HEK293 (cell line): ENCODE results near the gene IER2.

ENCODE experiments used
- CTCF ChIA-PET: fragments of 350-600 bp; formaldehyde crosslinking; extraction: SDS; loops from one replicate; lab custom pipeline; 2021; ENCODE audit warnings: antibody characterized with exemption; lab: Yijun Ruan, JAX
- POLR2A ChIA-PET: fragments of 300-600 bp; formaldehyde crosslinking; extraction: SDS; loops from one replicate; lab custom pipeline; 2020; ENCODE audit warnings: antibody characterized with exemption, inconsistent platforms; lab: Yijun Ruan, JAX
- H3K27ac ChIP-seq: fragments of 200-500 bp; sonication (Bioruptor generic); 2 replicates; pipeline ENCODE4 v1.5.1; 2014; ENCODE audit warnings: low read depth, low read length, control low read depth, inconsistent platforms; ENCODE audit errors: extremely low read depth
- H3K36me3 ChIP-seq, 2 experiments: fragments of 200-500 bp in 1 of 2; sonication (Bioruptor generic) in 1 of 2; 1 replicate in 1 of 2; 2 replicates in 1 of 2; pipeline ENCODE4 v1.5.1; 2014 to 2017; ENCODE audit warnings: inconsistent platforms in 2 of 2, low read length in 2 of 2; ENCODE audit not compliant: control insufficient read depth in 2 of 2, insufficient read depth in 1 of 2
- H3K4me1 ChIP-seq: fragments of 200-500 bp; sonication (Bioruptor generic); 2 replicates; pipeline ENCODE4 v1.5.1; 2014; ENCODE audit warnings: mild to moderate bottlenecking, low read length, inconsistent platforms; ENCODE audit not compliant: control insufficient read depth, insufficient read depth
- H3K4me3 ChIP-seq: 2 replicates; pipeline ENCODE4 v1.5.1; 2011; ENCODE audit warnings: low read depth, mild to moderate bottlenecking, control low read depth, low read length, moderate library complexity
- H3K9me3 ChIP-seq: fragments of 200-500 bp; sonication (Bioruptor generic); 2 replicates; pipeline ENCODE4 v1.5.1; 2014; ENCODE audit warnings: low read depth, low read length, inconsistent platforms; ENCODE audit not compliant: control insufficient read depth, insufficient read depth
- HOXC10 ChIP-seq: sonication (generic); formaldehyde crosslinking; IDR thresholded peaks from 2 replicates; pipeline ENCODE4 v1.8.1; 2023; ENCODE audit warnings: mild to moderate bottlenecking, missing genetic modification reagents
- RBAK ChIP-seq: fragments of 450-650 bp; formaldehyde crosslinking; IDR thresholded peaks from 2 replicates; pipeline ENCODE4 v1.5.1; 2016; ENCODE audit warnings: missing biosample characterization, missing genetic modification characterization
- WT1 ChIP-seq: fragments of 450-650 bp; formaldehyde crosslinking; IDR thresholded peaks from 2 replicates; pipeline ENCODE4 v1.5.1; 2016; ENCODE audit warnings: missing biosample characterization, missing genetic modification characterization
- ZBTB48 ChIP-seq: fragments of 450-650 bp; formaldehyde crosslinking; IDR thresholded peaks from 2 replicates; pipeline ENCODE4 v1.5.1; 2016; ENCODE audit warnings: missing biosample characterization, missing genetic modification characterization
- ZIC2 ChIP-seq: fragments of 450-650 bp; formaldehyde crosslinking; IDR thresholded peaks from 2 replicates; pipeline ENCODE4 v1.5.1; 2016; ENCODE audit warnings: missing biosample characterization, missing genetic modification characterization
- ZNF114 ChIP-seq: fragments of 450-650 bp; formaldehyde crosslinking; IDR thresholded peaks from 2 replicates; pipeline ENCODE4 v1.5.0; 2017; ENCODE audit warnings: missing biosample characterization, missing genetic modification characterization
- ZNF302 ChIP-seq: fragments of 450-650 bp; formaldehyde crosslinking; IDR thresholded peaks from 2 replicates; pipeline ENCODE4 v1.5.1; 2016; ENCODE audit warnings: missing biosample characterization, missing genetic modification characterization, low read depth
- ZNF354C ChIP-seq: fragments of 450-650 bp; formaldehyde crosslinking; IDR thresholded peaks from 2 replicates; pipeline ENCODE4 v1.5.1; 2016; ENCODE audit warnings: missing biosample characterization, missing genetic modification characterization, low read depth, borderline replicate concordance
- ZNF76 ChIP-seq: fragments of 450-650 bp; formaldehyde crosslinking; IDR thresholded peaks from 2 replicates; pipeline ENCODE4; 2016; ENCODE audit warnings: low read depth, missing biosample characterization, missing genetic modification characterization, borderline replicate concordance
- TF ChIP-seq, protein P1 (sequence below): fragments of 450-650 bp; formaldehyde crosslinking; IDR thresholded peaks from 2 replicates; pipeline ENCODE4 v1.5.1; 2016; ENCODE audit warnings: missing biosample characterization, missing genetic modification characterization
- TF ChIP-seq, protein P2 (sequence below): fragments of 450-650 bp; IDR thresholded peaks from 2 replicates; pipeline ENCODE4 v1.5.1; 2018; ENCODE audit warnings: missing biosample characterization, missing genetic modification characterization
- TF ChIP-seq, protein P3 (sequence below): fragments of 450-650 bp; formaldehyde crosslinking; IDR thresholded peaks from 2 replicates; pipeline ENCODE4 v1.5.1; 2017; ENCODE audit warnings: missing biosample characterization, missing genetic modification characterization
- TF ChIP-seq, protein P4 (sequence below): fragments of 450-650 bp; formaldehyde crosslinking; IDR thresholded peaks from 2 replicates; pipeline ENCODE4 v1.5.1; 2016; ENCODE audit warnings: missing biosample characterization, missing genetic modification characterization
- TF ChIP-seq, protein P5 (sequence below): fragments of 450-650 bp; formaldehyde crosslinking; IDR thresholded peaks from 2 replicates; pipeline ENCODE4 v1.5.1; 2016; ENCODE audit warnings: missing biosample characterization, missing genetic modification characterization
- TF ChIP-seq, protein P6 (sequence below): fragments of 450-650 bp; formaldehyde crosslinking; IDR thresholded peaks from 2 replicates; pipeline ENCODE4 v1.5.1; 2016; ENCODE audit warnings: missing biosample characterization, missing genetic modification characterization
- TF ChIP-seq, protein P7 (sequence below): fragments of 450-650 bp; formaldehyde crosslinking; IDR thresholded peaks from 2 replicates; pipeline ENCODE4 v1.5.1; 2016; ENCODE audit warnings: missing biosample characterization, missing genetic modification characterization

The IER2 gene

DNA sequence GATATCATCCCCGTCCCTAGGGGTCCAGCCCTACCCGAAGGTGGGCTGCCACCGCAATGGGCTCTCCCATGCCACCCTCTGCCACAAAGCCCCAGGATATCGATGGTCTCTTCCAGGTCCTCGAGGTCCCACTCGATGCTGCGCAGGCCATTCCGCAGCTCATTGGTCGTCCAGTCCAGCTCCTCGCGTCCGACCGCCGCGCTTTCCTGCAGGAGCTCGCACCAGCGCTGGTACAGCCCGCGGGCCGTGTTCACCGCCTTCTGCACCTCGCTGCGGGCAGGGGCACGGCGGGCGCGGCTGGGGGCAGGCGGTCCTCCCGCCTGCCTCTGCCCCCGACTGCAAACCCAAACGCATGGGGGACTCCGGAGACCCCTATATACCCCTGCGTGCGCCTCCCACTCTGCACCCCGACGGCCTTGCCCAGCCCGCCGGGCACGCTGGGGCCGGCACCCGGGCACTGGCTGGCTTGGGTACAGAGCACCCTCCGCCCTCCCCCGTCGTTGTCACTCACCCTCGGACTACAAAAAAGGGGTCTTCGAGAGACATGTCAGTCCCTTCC, 504 bp upstream of the IER2 start (continued):
- TF ChIP-seq, protein P1, sequence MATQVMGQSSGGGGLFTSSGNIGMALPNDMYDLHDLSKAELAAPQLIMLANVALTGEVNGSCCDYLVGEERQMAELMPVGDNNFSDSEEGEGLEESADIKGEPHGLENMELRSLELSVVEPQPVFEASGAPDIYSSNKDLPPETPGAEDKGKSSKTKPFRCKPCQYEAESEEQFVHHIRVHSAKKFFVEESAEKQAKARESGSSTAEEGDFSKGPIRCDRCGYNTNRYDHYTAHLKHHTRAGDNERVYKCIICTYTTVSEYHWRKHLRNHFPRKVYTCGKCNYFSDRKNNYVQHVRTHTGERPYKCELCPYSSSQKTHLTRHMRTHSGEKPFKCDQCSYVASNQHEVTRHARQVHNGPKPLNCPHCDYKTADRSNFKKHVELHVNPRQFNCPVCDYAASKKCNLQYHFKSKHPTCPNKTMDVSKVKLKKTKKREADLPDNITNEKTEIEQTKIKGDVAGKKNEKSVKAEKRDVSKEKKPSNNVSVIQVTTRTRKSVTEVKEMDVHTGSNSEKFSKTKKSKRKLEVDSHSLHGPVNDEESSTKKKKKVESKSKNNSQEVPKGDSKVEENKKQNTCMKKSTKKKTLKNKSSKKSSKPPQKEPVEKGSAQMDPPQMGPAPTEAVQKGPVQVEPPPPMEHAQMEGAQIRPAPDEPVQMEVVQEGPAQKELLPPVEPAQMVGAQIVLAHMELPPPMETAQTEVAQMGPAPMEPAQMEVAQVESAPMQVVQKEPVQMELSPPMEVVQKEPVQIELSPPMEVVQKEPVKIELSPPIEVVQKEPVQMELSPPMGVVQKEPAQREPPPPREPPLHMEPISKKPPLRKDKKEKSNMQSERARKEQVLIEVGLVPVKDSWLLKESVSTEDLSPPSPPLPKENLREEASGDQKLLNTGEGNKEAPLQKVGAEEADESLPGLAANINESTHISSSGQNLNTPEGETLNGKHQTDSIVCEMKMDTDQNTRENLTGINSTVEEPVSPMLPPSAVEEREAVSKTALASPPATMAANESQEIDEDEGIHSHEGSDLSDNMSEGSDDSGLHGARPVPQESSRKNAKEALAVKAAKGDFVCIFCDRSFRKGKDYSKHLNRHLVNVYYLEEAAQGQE (tag by site-specific recombination) = no peak
- TF ChIP-seq, all 188 proteins: peak for 20

DNA sequence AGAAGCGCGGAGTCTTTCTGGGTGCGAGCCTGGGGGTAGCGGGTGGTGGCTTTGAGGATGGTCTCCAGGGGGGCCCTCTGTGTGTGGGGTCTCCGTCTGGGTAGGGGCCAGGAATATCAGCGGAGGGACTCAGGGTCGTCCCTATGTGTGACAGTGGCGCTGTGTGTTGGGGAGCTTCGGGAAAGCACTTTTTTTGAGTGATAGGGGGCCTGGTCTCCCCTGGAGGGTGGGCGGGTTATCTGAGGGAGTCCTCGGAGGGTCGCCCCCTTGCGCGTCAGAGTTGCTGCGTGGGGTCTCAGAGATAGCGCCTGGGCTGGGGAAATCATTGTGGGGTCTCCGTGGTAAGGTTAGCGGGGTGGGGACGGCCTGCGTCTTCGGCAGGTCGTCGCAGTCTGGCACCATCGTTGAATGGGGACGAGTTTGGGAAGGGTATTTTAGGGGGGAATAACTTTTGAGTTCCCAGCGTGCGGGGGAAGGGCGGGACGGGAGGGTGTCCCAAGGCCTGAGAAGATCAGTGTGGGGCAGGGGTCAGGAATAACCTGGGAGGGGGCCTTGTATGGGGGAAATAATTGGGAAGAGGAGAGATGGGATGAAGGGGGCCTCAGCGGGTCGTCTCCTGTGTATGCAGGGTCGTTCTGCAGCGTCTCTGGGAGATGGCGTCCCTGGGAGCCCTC, 857 bp downstream of the IER2 start:
- no peaks in the 10 kb centered on the region for H3K9me3 ChIP-seq
- H3K4me1 ChIP-seq = peaks cover 10% of the 10 kb centered on the region
- peaks cover 3 to 11% of the 10 kb centered on the region in 2 experiments; a peak in 2 of 3 replicates for H3K36me3 ChIP-seq
- ChIA-PET CTCF (interaction anchor here (0.8 kb wide), 1 partner anchor 36 kb away, joined by 3 read pairs; no protein-coding TSS in a partner anchor), POLR2A (interaction anchor here (0.5 to 2.8 kb wide), 8 partner anchors 9 to 44 kb away, joined by 3 to 27 read pairs (median 4); partner anchors contain the start of gene NACC1)
- H3K27ac ChIP-seq = peak overlapping the region; percentile 86
- peak overlapping the region; percentile 83 for H3K4me3 ChIP-seq
- TF ChIP-seq ZNF302 (tag by site-specific recombination) = no peak
- no peak for TF ChIP-seq HOXC10 (CRISPR knock-in tag)
- TF ChIP-seq, protein P2, sequence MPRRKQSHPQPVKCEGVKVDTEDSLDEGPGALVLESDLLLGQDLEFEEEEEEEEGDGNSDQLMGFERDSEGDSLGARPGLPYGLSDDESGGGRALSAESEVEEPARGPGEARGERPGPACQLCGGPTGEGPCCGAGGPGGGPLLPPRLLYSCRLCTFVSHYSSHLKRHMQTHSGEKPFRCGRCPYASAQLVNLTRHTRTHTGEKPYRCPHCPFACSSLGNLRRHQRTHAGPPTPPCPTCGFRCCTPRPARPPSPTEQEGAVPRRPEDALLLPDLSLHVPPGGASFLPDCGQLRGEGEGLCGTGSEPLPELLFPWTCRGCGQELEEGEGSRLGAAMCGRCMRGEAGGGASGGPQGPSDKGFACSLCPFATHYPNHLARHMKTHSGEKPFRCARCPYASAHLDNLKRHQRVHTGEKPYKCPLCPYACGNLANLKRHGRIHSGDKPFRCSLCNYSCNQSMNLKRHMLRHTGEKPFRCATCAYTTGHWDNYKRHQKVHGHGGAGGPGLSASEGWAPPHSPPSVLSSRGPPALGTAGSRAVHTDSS (tag by site-specific recombination) = peak; percentile 36; the same call in 1 of the 2 replicates
- peak; percentile 95; the same call in 1 of the 2 replicates for TF ChIP-seq ZBTB48 (tag by site-specific recombination)
- TF ChIP-seq, protein P3, sequence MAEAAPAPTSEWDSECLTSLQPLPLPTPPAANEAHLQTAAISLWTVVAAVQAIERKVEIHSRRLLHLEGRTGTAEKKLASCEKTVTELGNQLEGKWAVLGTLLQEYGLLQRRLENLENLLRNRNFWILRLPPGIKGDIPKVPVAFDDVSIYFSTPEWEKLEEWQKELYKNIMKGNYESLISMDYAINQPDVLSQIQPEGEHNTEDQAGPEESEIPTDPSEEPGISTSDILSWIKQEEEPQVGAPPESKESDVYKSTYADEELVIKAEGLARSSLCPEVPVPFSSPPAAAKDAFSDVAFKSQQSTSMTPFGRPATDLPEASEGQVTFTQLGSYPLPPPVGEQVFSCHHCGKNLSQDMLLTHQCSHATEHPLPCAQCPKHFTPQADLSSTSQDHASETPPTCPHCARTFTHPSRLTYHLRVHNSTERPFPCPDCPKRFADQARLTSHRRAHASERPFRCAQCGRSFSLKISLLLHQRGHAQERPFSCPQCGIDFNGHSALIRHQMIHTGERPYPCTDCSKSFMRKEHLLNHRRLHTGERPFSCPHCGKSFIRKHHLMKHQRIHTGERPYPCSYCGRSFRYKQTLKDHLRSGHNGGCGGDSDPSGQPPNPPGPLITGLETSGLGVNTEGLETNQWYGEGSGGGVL (tag by site-specific recombination) = no peak
- peak; percentile 96 for TF ChIP-seq ZIC2 (tag by site-specific recombination)
- TF ChIP-seq, protein P4, sequence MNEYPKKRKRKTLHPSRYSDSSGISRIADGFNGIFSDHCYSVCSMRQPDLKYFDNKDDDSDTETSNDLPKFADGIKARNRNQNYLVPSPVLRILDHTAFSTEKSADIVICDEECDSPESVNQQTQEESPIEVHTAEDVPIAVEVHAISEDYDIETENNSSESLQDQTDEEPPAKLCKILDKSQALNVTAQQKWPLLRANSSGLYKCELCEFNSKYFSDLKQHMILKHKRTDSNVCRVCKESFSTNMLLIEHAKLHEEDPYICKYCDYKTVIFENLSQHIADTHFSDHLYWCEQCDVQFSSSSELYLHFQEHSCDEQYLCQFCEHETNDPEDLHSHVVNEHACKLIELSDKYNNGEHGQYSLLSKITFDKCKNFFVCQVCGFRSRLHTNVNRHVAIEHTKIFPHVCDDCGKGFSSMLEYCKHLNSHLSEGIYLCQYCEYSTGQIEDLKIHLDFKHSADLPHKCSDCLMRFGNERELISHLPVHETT (tag by site-specific recombination) = peak; percentile 27; the same call in 1 of the 2 replicates
- TF ChIP-seq, protein P5, sequence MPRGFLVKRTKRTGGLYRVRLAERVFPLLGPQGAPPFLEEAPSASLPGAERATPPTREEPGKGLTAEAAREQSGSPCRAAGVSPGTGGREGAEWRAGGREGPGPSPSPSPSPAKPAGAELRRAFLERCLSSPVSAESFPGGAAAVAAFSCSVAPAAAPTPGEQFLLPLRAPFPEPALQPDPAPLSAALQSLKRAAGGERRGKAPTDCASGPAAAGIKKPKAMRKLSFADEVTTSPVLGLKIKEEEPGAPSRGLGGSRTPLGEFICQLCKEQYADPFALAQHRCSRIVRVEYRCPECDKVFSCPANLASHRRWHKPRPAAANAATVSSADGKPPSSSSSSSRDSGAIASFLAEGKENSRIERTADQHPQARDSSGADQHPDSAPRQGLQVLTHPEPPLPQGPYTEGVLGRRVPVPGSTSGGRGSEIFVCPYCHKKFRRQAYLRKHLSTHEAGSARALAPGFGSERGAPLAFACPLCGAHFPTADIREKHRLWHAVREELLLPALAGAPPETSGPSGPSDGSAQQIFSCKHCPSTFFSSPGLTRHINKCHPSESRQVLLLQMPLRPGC (tag by site-specific recombination) = 0 out of 2 replicates have a peak, but pooled peaks have one; percentile 21
- no peak for TF ChIP-seq ZNF354C (tag by site-specific recombination)
- TF ChIP-seq, protein P1 (tag by site-specific recombination) = no peak
- TF ChIP-seq ZNF114 = no peak
- no peak for TF ChIP-seq RBAK (tag by site-specific recombination)
- peak; percentile 51 for TF ChIP-seq WT1 (tag by site-specific recombination)
- TF ChIP-seq, protein P6, sequence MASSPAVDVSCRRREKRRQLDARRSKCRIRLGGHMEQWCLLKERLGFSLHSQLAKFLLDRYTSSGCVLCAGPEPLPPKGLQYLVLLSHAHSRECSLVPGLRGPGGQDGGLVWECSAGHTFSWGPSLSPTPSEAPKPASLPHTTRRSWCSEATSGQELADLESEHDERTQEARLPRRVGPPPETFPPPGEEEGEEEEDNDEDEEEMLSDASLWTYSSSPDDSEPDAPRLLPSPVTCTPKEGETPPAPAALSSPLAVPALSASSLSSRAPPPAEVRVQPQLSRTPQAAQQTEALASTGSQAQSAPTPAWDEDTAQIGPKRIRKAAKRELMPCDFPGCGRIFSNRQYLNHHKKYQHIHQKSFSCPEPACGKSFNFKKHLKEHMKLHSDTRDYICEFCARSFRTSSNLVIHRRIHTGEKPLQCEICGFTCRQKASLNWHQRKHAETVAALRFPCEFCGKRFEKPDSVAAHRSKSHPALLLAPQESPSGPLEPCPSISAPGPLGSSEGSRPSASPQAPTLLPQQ (tag by site-specific recombination) = no peak; the same call in 1 of the 2 replicates
- TF ChIP-seq, protein P7, sequence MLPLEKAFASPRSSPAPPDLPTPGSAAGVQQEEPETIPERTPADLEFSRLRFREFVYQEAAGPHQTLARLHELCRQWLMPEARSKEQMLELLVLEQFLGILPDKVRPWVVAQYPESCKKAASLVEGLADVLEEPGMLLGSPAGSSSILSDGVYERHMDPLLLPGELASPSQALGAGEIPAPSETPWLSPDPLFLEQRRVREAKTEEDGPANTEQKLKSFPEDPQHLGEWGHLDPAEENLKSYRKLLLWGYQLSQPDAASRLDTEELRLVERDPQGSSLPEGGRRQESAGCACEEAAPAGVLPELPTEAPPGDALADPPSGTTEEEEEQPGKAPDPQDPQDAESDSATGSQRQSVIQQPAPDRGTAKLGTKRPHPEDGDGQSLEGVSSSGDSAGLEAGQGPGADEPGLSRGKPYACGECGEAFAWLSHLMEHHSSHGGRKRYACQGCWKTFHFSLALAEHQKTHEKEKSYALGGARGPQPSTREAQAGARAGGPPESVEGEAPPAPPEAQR (tag by site-specific recombination) = no peak
- TF ChIP-seq ZNF76 (tag by site-specific recombination) = peak; percentile 71
